Loucy (cell line): Measurements from ENCODE around the gene VPS51.

Experiments
- H2AFZ ChIP-seq: fragments of 200-600 bp; sonication (generic); 2 replicates; pipeline ENCODE4 v1.6.0; 2016; ENCODE audit warnings: antibody characterized with exemption, mild to moderate bottlenecking, low read length, moderate library complexity
- H3F3A ChIP-seq: fragments of 200-600 bp; 2 replicates; pipeline ENCODE4 v1.6.0; 2016; ENCODE audit warnings: antibody characterized with exemption, low read depth, mild to moderate bottlenecking
- H3K27me3 ChIP-seq: fragments of 200-600 bp; sonication (generic); 2 replicates; pipeline ENCODE4 v1.6.1; 2014; ENCODE audit warnings: low read length, mild to moderate bottlenecking; ENCODE audit not compliant: insufficient read depth, poor library complexity, severe bottlenecking
- H3K36me3 ChIP-seq: fragments of 200-600 bp; sonication (generic); 2 replicates; pipeline ENCODE4 v1.6.1; 2016; ENCODE audit warnings: low read length; ENCODE audit not compliant: insufficient read depth
- H3K4me1 ChIP-seq: fragments of 200-600 bp; sonication (generic); 2 replicates; pipeline ENCODE4 v1.5.1; 2014; ENCODE audit warnings: low read length, mild to moderate bottlenecking; ENCODE audit not compliant: insufficient read depth, poor library complexity, severe bottlenecking
- H3K4me2 ChIP-seq: fragments of 200-600 bp; sonication (generic); 2 replicates; pipeline ENCODE4 v1.6.0; 2014; ENCODE audit warnings: antibody characterized with exemption, low read length, low read depth, mild to moderate bottlenecking; ENCODE audit not compliant: poor library complexity, severe bottlenecking
- H3K4me3 ChIP-seq: fragments of 200-600 bp; sonication (generic); 2 replicates; pipeline ENCODE4 v1.5.1; 2014; ENCODE audit warnings: low read length, mild to moderate bottlenecking, mixed read lengths; ENCODE audit not compliant: poor library complexity, severe bottlenecking
- H3K79me2 ChIP-seq: fragments of 200-600 bp; sonication (generic); 2 replicates; pipeline ENCODE4 v1.6.1; 2014; ENCODE audit warnings: low read length; ENCODE audit not compliant: insufficient read depth
- H3K9ac ChIP-seq: fragments of 200-600 bp; sonication (generic); 2 replicates; pipeline ENCODE4 v1.6.0; 2014; ENCODE audit warnings: mild to moderate bottlenecking, low read depth, low read length, moderate library complexity; ENCODE audit not compliant: poor library complexity, severe bottlenecking
- H3K9me2 ChIP-seq: fragments of 200-600 bp; sonication (generic); replicated peaks from 2 replicates; pipeline ENCODE4 v1.6.1; 2016; ENCODE audit warnings: low read depth, low read length, mixed read lengths
- H3K9me3 ChIP-seq: fragments of 200-600 bp; sonication (generic); 2 replicates; pipeline ENCODE4 v1.6.1; 2014; ENCODE audit warnings: mild to moderate bottlenecking, antibody characterized with exemption, low read length, low read depth; ENCODE audit not compliant: insufficient read depth
- H4K20me1 ChIP-seq: fragments of 200-600 bp; sonication (generic); 2 replicates; pipeline ENCODE4 v1.6.0; 2014; ENCODE audit warnings: antibody characterized with exemption, low read length, mild to moderate bottlenecking; ENCODE audit not compliant: insufficient read depth, poor library complexity, severe bottlenecking
- CTCF ChIP-seq: fragments of 200-600 bp; sonication (generic); conservative IDR thresholded peaks from 2 replicates; pipeline ENCODE4 v1.5.1; 2014; ENCODE audit warnings: mild to moderate bottlenecking, antibody characterized with exemption, low read length
- EZH2phosphoT487 ChIP-seq: fragments of 200-600 bp; IDR thresholded peaks from 2 replicates; pipeline ENCODE4 v1.6.1; 2018; ENCODE audit warnings: antibody characterized with exemption, mild to moderate bottlenecking, moderate library complexity, borderline replicate concordance

The VPS51 gene

GRCh38 chr11:65109231-65110198 lies 13.5 kb downstream of the VPS51 start:
- Histone ChIP-seq H3K27me3 (no peaks in the 10 kb centered on the region), H4K20me1 (peaks cover 6% of the 10 kb centered on the region), H3K79me2 (peaks cover 10% of the 10 kb centered on the region; the same call in 1 of the 2 replicates), H3K4me2 (no peak overlapping the region), H3K36me3 (peaks cover 13% of the 10 kb centered on the region; the same call in 1 of the 2 replicates), H3F3A (peaks cover 5% of the 10 kb centered on the region; the same call in 1 of the 2 replicates), H3K9ac (no peak overlapping the region), H3K4me1 (peaks cover 18% of the 10 kb centered on the region), H3K4me3 (no peak overlapping the region), H2AFZ (no peak overlapping the region), H3K9me2 (no peaks in the 10 kb centered on the region), H3K9me3 (no peaks in the 10 kb centered on the region)
- TF ChIP-seq EZH2phosphoT487 (no peak), CTCF (no peak)

- H3K9ac ChIP-seq, result no peak overlapping the region
- H3K4me1 ChIP-seq, result peaks cover 18% of the 10 kb centered on the region
- no peak overlapping the region for H3K4me3 ChIP-seq
- H4K20me1 ChIP-seq, result peaks cover 6% of the 10 kb centered on the region
- no peaks in the 10 kb centered on the region for H3K27me3 ChIP-seq
- no peak for TF ChIP-seq EZH2phosphoT487
- TF ChIP-seq CTCF, result peak; percentile 89
- H2AFZ ChIP-seq, result no peak overlapping the region
- no peaks in the 10 kb centered on the region for H3K9me3 ChIP-seq
- H3K79me2 ChIP-seq, result peaks cover 5% of the 10 kb centered on the region; the same call in 1 of the 2 replicates
- peaks cover 5% of the 10 kb centered on the region; the same call in 1 of the 2 replicates for H3F3A ChIP-seq
- H3K9me2 ChIP-seq, result no peaks in the 10 kb centered on the region
- peaks cover 13% of the 10 kb centered on the region; the same call in 1 of the 2 replicates for H3K36me3 ChIP-seq
- H3K4me2 ChIP-seq, result no peak overlapping the region
Observed at GRCh38 chr11:65110354-65110861, 14.4 kb downstream of the VPS51 start.

GRCh38 chr11:65111159-65111743 lies 15.2 kb downstream of the VPS51 start:
- Histone ChIP-seq H3K4me3 (peak overlapping the region; percentile 75), H3K27me3 (no peaks in the 10 kb centered on the region), H3K9me3 (no peaks in the 10 kb centered on the region), H2AFZ (no peak overlapping the region), H3K9ac (no peak overlapping the region), H4K20me1 (peaks cover 6% of the 10 kb centered on the region), H3K4me2 (peak overlapping the region; percentile 97), H3K9me2 (no peaks in the 10 kb centered on the region), H3K36me3 (peaks cover 13% of the 10 kb centered on the region; the same call in 1 of the 2 replicates), H3F3A (peaks cover 5% of the 10 kb centered on the region; the same call in 1 of the 2 replicates), H3K4me1 (peaks cover 18% of the 10 kb centered on the region), H3K79me2 (peaks cover 3% of the 10 kb centered on the region; the same call in 1 of the 2 replicates)
- no peak for TF ChIP-seq EZH2phosphoT487
- no peak for TF ChIP-seq CTCF
